ENCODE results near the gene MYO1A.
A peak's percentile ranks its signal among the peaks of the same experiment; 100 is the strongest.
"Not testable (repeated sequence)": the region's sequence is repeated elsewhere in the genome, so short reads cannot be mapped to it uniquely, and the experiment has no call there.

MYO1A gene

GRCh38 chr12:57018906-57019305 lies 31.0 kb downstream of the MYO1A start:
- no peaks in the 10 kb centered on the region for H3K27me3 ChIP-seq (replicated peaks; ENCODE audit: control insufficient read depth, insufficient read depth, low read length)
- DNase-seq (ENCODE audit: extremely low read depth, insufficient read length) = no peak
- no peaks in the 10 kb centered on the region for H3K36me3 ChIP-seq (ENCODE audit: control insufficient read depth, insufficient read depth, low read length)
- TF ChIP-seq CTCF (IDR thresholded peaks at IDR 0.05; ENCODE audit: insufficient read depth, low read length, poor library complexity, severe bottlenecking) = no peak
- no peak overlapping the region for H3K4me3 ChIP-seq (replicated peaks; ENCODE audit: low read depth, low read length)

GRCh38 chr12:57018353-57018752 lies 31.6 kb downstream of the MYO1A start:
- H3K36me3 ChIP-seq (ENCODE audit: control insufficient read depth, insufficient read depth, low read length); H3K27me3 ChIP-seq (replicated peaks; ENCODE audit: control insufficient read depth, insufficient read depth, low read length); H3K4me3 ChIP-seq (replicated peaks; ENCODE audit: low read depth, low read length); DNase-seq (ENCODE audit: extremely low read depth, insufficient read length): not testable (repeated sequence)

GRCh38 chr12:57016348-57016747 lies 33.6 kb downstream of the MYO1A start, which contains the start of gene TAC3:
Gene TAC3, minus strand, starts transcription at chr12:57016529. Its CDS starts 732 bp downstream, at chr12:57015797.
- Histone ChIP-seq H3K27me3 (replicated peaks; ENCODE audit: control insufficient read depth, insufficient read depth, low read length) (no peaks in the 10 kb centered on the region), H3K36me3 (ENCODE audit: control insufficient read depth, insufficient read depth, low read length) (no peaks in the 10 kb centered on the region), H3K4me3 (replicated peaks; ENCODE audit: low read depth, low read length) (no peak within 1 kb of the TSS)
- no peak for TF ChIP-seq CTCF (IDR thresholded peaks at IDR 0.05; ENCODE audit: insufficient read depth, low read length, poor library complexity, severe bottlenecking)
- DNase-seq (ENCODE audit: extremely low read depth, insufficient read length) = no peak

GRCh38 chr12:57012600-57013465 lies 37.1 kb downstream of the MYO1A start:
- peak; percentile 23 for DNase-seq (ENCODE audit: extremely low read depth, insufficient read length)
- H3K36me3 ChIP-seq (ENCODE audit: control insufficient read depth, insufficient read depth, low read length) = no peaks in the 10 kb centered on the region
- no peaks in the 10 kb centered on the region for H3K27me3 ChIP-seq (replicated peaks; ENCODE audit: control insufficient read depth, insufficient read depth, low read length)
- no peak overlapping the region for H3K4me3 ChIP-seq (replicated peaks; ENCODE audit: low read depth, low read length)
- TF ChIP-seq CTCF (IDR thresholded peaks at IDR 0.05; ENCODE audit: insufficient read depth, low read length, poor library complexity, severe bottlenecking) = peak; percentile 20

- Histone ChIP-seq H3K27me3 (replicated peaks; ENCODE audit: control insufficient read depth, insufficient read depth, low read length) (no peaks in the 10 kb centered on the region), H3K36me3 (ENCODE audit: control insufficient read depth, insufficient read depth, low read length) (no peaks in the 10 kb centered on the region), H3K4me3 (replicated peaks; ENCODE audit: low read depth, low read length) (no peak overlapping the region)
- no peak for TF ChIP-seq CTCF (IDR thresholded peaks at IDR 0.05; ENCODE audit: insufficient read depth, low read length, poor library complexity, severe bottlenecking)
- no peak for DNase-seq (ENCODE audit: extremely low read depth, insufficient read length)
These were observed 38.2 kb downstream of the MYO1A start for GRCh38 chr12:57011438-57012424.
